ENCODE results near the gene PSMD6.

PSMD6 gene

GRCh38 chr3:64063207-64063982 is 40.1 kb upstream of the PSMD6 start:
- TF ChIP-seq, protein P1, sequence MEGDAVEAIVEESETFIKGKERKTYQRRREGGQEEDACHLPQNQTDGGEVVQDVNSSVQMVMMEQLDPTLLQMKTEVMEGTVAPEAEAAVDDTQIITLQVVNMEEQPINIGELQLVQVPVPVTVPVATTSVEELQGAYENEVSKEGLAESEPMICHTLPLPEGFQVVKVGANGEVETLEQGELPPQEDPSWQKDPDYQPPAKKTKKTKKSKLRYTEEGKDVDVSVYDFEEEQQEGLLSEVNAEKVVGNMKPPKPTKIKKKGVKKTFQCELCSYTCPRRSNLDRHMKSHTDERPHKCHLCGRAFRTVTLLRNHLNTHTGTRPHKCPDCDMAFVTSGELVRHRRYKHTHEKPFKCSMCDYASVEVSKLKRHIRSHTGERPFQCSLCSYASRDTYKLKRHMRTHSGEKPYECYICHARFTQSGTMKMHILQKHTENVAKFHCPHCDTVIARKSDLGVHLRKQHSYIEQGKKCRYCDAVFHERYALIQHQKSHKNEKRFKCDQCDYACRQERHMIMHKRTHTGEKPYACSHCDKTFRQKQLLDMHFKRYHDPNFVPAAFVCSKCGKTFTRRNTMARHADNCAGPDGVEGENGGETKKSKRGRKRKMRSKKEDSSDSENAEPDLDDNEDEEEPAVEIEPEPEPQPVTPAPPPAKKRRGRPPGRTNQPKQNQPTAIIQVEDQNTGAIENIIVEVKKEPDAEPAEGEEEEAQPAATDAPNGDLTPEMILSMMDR (IDR thresholded peaks at IDR 0.05; ENCODE audit: control insufficient read depth, insufficient read depth, low read depth, low read length, missing control alignments) = no peak
- no peak for DNase-seq (ENCODE audit: low read depth)
- H3K4me3 ChIP-seq (ENCODE audit: control insufficient read depth, low read depth, low read length) = no peak overlapping the region

- H3K4me3 ChIP-seq (ENCODE audit: control insufficient read depth, low read depth, low read length) = no peak overlapping the region
- DNase-seq (ENCODE audit: low read depth) = no peak
- TF ChIP-seq, protein P1 (IDR thresholded peaks at IDR 0.05; ENCODE audit: control insufficient read depth, insufficient read depth, low read depth, low read length, missing control alignments) = no peak
Measured at GRCh38 chr3:64061628-64062027, 38.3 kb upstream of the PSMD6 start.

GRCh38 chr3:64059484-64060175 is 36.3 kb upstream of the PSMD6 start:
- DNase-seq (ENCODE audit: low read depth) = no peak
- TF ChIP-seq, protein P1 (IDR thresholded peaks at IDR 0.05; ENCODE audit: control insufficient read depth, insufficient read depth, low read depth, low read length, missing control alignments) = no peak
- no peak overlapping the region for H3K4me3 ChIP-seq (ENCODE audit: control insufficient read depth, low read depth, low read length)

DNA sequence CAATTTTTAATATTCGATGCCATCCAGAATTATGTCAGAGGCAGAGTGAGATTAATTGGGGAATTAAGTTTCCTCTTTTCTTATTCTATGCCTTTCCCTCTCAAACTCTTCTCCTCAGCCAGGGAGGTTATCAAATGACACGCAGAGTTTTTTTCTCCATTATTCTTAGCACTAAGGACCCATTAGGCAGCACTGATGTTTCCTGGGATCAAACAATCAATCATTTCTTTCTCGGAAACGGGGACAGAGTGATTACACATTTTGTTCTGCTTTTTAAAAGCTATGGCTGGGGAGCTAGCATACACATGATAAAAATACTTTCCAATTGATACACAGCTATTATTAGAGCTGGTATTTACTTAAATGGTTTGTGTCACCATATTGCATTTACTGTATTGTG is 35.3 kb upstream of the PSMD6 start:
- TF ChIP-seq, protein P1 (IDR thresholded peaks at IDR 0.05; ENCODE audit: control insufficient read depth, insufficient read depth, low read depth, low read length, missing control alignments) = no peak
- no peak overlapping the region for H3K4me3 ChIP-seq (ENCODE audit: control insufficient read depth, low read depth, low read length)
- DNase-seq (ENCODE audit: low read depth) = no peak

DNA sequence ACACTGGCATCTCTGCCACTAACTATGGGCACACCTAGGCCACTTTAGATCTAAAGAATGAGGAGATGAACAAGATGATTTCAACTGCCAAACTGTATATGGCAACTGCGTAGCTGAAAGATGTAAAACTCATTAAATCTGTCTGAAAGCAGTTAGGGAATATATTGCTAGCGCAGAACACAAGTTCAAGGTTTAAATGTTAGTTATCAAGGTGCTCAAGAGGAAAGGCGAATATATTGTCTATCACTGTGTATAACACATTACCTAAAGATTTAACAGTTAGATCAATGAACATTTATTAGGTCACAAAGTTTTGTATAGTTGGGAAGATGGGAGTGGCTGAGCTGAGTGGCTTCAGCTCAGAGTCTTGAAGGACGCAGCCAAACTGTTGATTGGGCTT is 33.9 kb upstream of the PSMD6 start:
- no peak overlapping the region for H3K4me3 ChIP-seq (ENCODE audit: control insufficient read depth, low read depth, low read length)
- no peak for DNase-seq (ENCODE audit: low read depth)
- TF ChIP-seq, protein P1 (IDR thresholded peaks at IDR 0.05; ENCODE audit: control insufficient read depth, insufficient read depth, low read depth, low read length, missing control alignments) = no peak

DNA sequence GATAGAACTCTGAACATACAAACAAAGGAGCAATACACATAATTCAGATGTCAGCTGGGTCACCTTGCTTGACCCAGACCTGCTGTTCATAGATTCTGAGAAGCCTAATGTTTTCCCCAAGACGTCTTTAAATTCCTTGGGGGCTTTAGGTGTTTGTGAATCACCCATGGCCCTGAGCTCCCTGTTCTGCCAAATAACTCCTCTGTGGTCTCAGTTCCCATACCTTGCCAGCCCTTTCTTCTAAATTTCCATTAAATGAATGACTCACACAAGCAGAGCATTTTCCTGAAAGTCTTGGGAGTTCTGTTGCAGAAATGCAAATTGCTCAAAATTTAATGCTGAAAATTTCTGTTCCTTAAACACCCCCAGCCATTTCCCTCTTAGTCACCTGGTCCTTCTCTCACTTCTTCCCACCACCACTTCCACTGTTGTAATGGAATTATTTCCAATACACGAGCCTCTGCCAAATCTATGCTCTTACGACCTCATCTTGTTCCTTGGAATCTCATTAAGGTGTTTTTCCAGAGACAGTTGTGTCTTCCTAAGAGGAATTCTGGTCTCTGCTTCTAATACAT is 33.4 kb upstream of the PSMD6 start:
- no peak for DNase-seq (ENCODE audit: low read depth)

More for the DNA sequence above, 33.4 kb upstream of the PSMD6 start:
- no peak overlapping the region for H3K4me3 ChIP-seq (ENCODE audit: control insufficient read depth, low read depth, low read length)
- TF ChIP-seq, protein P1 (IDR thresholded peaks at IDR 0.05; ENCODE audit: control insufficient read depth, insufficient read depth, low read depth, low read length, missing control alignments) = no peak

All from AG09309 (cell line).